ENCODE results near the gene TBC1D16. TPM values are rescaled to one million over a fixed set of nuclear protein-coding genes. Genes with fewer than 3 reads are reported as not detected.

TBC1D16 gene
- total RNA-seq, 1 experiment from 2014 or later: 85.8 TPM

DNA sequence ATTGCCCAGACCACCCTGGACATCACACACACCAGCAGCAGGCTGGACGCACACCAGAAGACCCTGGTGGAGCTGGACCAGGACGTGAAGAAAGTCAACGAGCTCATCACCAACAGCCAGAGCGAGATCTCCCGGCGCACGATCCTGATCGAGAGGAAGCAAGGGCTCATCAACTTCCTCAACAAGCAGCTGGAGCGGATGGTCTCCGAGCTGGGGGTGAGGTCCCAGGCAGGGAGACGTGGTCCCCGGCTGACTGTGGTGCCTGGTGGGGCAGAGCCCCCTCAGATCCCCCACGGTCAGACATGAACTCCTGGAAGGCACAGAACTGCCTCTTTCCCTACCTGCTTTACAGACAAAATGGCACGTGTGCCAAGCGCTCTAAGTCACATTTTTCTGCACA is 49.1 kb upstream of the TBC1D16 start:
- peaks cover 6% of the 10 kb centered on the region for H3K27me3 Mint-ChIP-seq (ENCODE audit: low read depth)

More for the DNA sequence above, 49.1 kb upstream of the TBC1D16 start:
- H4K8ac ChIP-seq (replicated peaks; ENCODE audit: insufficient read length, low read depth, low read length): no peak overlapping the region
- Mint-ChIP-seq H3K4me3 (no peak overlapping the region), H3K36me3 (ENCODE audit: insufficient read depth in 1 of 3, low read depth in 3 of 3) (0 out of 7 replicates have a peak, but pooled peaks cover 0 to 3% (median 0%) of the 10 kb centered on the region in 3 experiments), H3K27ac (no peak overlapping the region), H3K9me3 (no peaks in the 10 kb centered on the region), H3K4me1 (peaks cover 8 to 11% of the 10 kb centered on the region in 2 experiments)
- H2BK120ac ChIP-seq (ENCODE audit: low read depth, low read length, poor library complexity, severe bottlenecking): no peak overlapping the region
- no CpG with 5 or more reads among the region's 15 CpGs for WGBS (ENCODE audit: extremely low coverage, insufficient read length, low lambda C conversion rate)
- H3K23me2 ChIP-seq (ENCODE audit: insufficient read length, low read depth, low read length, poor library complexity, severe bottlenecking): no peaks in the 10 kb centered on the region
- no peak overlapping the region for H3K9ac ChIP-seq (ENCODE audit: extremely low read depth, insufficient read length, low read length)
- no peak overlapping the region for H3K18ac ChIP-seq (ENCODE audit: insufficient read length, low read depth, low read length)
- H3K9me3 ChIP-seq (ENCODE audit: control insufficient read depth, low read depth, low read length): no peaks in the 10 kb centered on the region
- H3K27me3 ChIP-seq (ENCODE audit: insufficient read depth, low read length): no peaks in the 10 kb centered on the region
- no peak overlapping the region for H3T11ph ChIP-seq (ENCODE audit: low read length)
- H2BK12ac ChIP-seq (ENCODE audit: insufficient read length, low read depth, low read length): no peak overlapping the region
- no peak overlapping the region for H3K27ac ChIP-seq (ENCODE audit: insufficient read length, low read depth, low read length)
- no peak overlapping the region for H2BK5ac ChIP-seq (ENCODE audit: insufficient read length, low read length)
- TF ChIP-seq, protein P1, sequence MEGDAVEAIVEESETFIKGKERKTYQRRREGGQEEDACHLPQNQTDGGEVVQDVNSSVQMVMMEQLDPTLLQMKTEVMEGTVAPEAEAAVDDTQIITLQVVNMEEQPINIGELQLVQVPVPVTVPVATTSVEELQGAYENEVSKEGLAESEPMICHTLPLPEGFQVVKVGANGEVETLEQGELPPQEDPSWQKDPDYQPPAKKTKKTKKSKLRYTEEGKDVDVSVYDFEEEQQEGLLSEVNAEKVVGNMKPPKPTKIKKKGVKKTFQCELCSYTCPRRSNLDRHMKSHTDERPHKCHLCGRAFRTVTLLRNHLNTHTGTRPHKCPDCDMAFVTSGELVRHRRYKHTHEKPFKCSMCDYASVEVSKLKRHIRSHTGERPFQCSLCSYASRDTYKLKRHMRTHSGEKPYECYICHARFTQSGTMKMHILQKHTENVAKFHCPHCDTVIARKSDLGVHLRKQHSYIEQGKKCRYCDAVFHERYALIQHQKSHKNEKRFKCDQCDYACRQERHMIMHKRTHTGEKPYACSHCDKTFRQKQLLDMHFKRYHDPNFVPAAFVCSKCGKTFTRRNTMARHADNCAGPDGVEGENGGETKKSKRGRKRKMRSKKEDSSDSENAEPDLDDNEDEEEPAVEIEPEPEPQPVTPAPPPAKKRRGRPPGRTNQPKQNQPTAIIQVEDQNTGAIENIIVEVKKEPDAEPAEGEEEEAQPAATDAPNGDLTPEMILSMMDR (conservative IDR thresholded peaks at IDR 0.05): no peak
- H3K4me2 ChIP-seq (ENCODE audit: insufficient read depth, insufficient read length, low read length): no peak overlapping the region
- no peak overlapping the region for H4K5ac ChIP-seq (ENCODE audit: insufficient read length, low read depth, low read length)
- DNase-seq: no peak
- H2AK5ac ChIP-seq (ENCODE audit: insufficient read length, low read length): no peak overlapping the region
- H2AFZ ChIP-seq (ENCODE audit: low read length): no peak overlapping the region
- no peaks in the 10 kb centered on the region for H3K4me1 ChIP-seq (ENCODE audit: insufficient read depth, low read length)
- H4K91ac ChIP-seq (ENCODE audit: insufficient read length, low read depth, low read length): no peak overlapping the region
- no peak overlapping the region for H3K56ac ChIP-seq (ENCODE audit: insufficient read length, low read depth, low read length)
- H2BK20ac ChIP-seq (ENCODE audit: low read depth, low read length, poor library complexity, severe bottlenecking): no peak overlapping the region
- no peak overlapping the region; the same call in 1 of the 2 replicates for H3K14ac ChIP-seq (ENCODE audit: insufficient read depth, low read length)
- no peak overlapping the region for H3K23ac ChIP-seq (ENCODE audit: insufficient read length, low read depth, low read length)
- no peaks in the 10 kb centered on the region for H3K79me1 ChIP-seq (ENCODE audit: insufficient read depth, low read depth, low read length, poor library complexity, severe bottlenecking)
- H4K20me1 ChIP-seq (ENCODE audit: control insufficient read depth, insufficient read depth, insufficient read length): no peaks in the 10 kb centered on the region
- H2BK15ac ChIP-seq (ENCODE audit: low read depth, low read length): no peak overlapping the region
- H3K79me2 ChIP-seq (ENCODE audit: insufficient read depth, low read length): no peaks in the 10 kb centered on the region
- H3K4ac ChIP-seq (ENCODE audit: low read depth, low read length): no peak overlapping the region
